CD4-positive, alpha-beta T cell treated with Interleukin-17A for 1 hour (primary cell): ENCODE results near the gene RNASE7.

Source experiments
- DNase-seq: peaks from one replicate; pipeline ENCODE4 v3.0.0-alpha.2; 2020

RNASE7 gene

DNA sequence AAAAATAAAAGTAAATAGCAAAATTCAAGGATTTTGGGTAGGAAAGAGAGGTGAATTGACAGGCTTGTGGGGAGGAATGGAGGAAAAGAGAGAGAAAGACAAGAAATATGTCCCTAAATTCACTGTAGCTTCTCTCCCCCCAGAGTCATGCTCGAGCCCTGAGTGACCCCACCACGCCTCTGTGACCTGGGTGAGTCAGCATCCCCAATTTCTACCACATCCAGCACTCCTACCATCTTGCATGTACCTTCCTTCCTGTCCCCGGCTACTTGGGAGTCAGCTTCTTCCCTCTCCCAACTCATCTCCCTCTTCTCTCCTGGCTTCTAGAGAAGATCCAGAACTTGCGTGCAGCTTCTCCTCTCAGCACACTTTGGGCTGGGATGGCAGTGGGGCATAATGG lies 46.5 kb downstream of the RNASE7 start:
- DNase-seq, result no peak

DNA sequence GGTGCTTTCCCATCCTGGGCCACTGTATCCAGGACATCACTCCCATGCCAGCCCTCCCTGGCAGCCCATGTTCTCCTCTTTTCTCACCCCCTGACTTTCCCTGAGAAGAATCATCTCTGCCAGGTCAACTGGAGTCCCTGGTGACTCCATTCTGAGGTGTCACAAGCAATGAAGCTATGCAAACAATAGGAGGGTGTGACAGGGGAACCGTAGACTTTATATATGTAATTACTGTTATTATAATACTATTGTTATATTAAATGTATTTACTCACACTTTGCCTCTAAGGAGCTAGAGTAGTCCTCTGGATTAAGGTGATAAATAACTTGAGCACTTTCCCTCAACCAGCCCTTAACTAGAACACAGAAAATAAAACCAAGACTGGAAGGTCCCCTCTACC lies 47.1 kb downstream of the RNASE7 start:
- no peak for DNase-seq

DNA sequence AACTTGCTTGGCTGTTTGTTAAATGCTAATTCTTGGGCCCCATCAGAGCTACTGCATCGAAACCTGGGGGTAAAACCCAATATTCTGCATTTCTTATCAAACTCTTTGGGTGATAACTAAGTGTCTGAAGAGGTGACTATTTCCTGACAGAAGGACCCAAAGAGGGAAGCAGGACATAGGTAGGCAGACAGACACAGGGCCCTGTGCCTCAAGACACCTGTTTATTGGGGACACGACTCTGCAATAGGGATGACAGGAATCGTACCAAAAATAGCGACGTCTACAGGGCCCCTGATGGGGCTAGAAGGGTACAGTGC lies 47.7 kb downstream of the RNASE7 start:
- DNase-seq, result no peak

DNA sequence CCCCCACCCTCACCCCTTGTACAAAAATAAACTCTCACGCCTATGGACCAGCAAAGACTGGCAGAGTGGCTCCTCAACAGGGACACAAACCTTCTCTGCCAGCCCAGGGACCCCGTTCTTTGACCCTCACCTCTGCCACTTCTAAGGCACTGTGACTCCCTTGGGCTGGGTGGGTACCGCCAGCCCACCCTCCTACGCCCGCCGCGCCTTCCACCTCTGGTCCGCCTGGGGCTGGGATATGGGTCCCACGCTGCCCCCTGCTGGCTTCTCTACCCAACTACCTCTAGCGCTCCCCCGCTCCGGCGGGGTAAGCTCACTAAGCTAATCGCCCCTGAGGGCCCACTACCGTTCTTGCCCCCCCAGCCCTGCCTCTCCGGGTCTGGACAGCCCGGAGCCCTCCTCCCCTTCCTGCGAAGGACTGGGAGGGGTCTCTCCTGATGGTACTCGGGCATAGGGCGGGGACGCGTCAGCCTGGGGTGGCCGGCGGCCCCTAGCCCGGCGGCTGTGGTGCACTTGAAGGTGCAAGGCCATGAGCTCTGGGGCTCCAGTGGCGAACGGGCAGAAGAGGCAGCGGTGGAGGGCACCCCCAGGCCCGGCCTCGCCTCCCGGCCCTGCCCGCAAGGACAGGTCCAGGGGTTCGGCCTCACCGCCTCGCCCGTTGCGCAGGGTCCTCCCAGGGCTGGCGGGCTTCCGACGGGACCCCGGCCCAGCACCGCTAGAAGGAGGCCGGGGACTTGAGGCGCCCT lies 48.2 kb downstream of the RNASE7 start:
- no peak for DNase-seq

DNA sequence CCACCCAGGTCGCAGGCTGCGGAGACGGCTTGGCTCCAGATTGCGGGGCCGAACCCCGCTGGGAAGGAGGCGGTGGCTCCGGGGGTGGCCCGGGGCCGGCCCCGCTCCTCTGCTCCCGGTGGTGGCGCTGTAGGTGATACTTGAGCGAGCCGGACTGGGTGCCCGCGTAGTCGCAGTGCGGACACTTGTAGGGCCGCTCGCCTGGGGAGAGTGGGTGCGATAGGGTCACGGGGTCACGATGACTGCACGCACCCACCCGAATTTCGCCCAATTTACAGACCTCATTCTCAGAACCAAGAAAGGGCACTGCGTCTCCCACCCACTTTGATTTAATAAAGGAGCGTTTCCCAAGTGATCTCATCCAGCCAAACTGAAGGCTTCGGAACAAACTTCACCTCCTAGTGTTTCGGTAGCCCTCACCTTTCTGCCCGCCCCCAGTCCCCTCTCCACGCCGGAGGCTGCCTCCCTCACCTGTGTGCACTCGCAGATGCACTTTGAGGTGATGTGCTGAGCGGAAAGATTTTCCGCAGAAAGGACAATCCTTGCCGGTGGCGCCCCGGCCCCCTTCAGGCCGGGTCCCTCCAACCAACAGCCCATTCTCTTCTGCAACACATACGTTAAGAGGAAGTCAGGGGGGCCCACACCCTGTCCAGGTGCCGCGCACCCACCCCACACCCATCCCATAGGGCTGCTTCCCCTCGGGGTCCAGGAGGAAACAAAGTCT lies 48.9 kb downstream of the RNASE7 start:
- DNase-seq, result no peak

DNA sequence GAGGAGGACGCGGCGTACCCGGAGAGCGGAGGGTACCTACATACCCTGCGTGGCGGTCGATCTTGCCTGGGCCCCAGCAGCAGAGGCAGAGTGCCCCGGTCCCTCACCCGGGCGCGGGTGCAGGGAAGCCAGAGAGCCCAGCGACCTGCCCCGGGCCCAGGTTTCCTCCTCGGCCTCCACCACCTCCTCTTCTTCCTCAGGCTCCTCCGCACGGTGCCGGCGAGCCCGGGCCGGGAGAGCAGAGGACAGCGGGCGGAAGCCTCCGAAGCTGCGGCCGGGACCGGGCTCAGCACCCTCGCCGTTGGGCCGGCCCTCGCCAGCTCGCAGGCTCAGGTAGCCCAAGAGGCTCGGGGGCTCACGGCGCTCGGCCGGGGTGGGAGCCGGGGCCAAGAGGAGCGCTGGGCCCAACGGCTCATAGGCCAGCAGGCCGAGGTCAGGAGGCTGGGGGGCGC lies 49.7 kb downstream of the RNASE7 start:
- no peak for DNase-seq

DNA sequence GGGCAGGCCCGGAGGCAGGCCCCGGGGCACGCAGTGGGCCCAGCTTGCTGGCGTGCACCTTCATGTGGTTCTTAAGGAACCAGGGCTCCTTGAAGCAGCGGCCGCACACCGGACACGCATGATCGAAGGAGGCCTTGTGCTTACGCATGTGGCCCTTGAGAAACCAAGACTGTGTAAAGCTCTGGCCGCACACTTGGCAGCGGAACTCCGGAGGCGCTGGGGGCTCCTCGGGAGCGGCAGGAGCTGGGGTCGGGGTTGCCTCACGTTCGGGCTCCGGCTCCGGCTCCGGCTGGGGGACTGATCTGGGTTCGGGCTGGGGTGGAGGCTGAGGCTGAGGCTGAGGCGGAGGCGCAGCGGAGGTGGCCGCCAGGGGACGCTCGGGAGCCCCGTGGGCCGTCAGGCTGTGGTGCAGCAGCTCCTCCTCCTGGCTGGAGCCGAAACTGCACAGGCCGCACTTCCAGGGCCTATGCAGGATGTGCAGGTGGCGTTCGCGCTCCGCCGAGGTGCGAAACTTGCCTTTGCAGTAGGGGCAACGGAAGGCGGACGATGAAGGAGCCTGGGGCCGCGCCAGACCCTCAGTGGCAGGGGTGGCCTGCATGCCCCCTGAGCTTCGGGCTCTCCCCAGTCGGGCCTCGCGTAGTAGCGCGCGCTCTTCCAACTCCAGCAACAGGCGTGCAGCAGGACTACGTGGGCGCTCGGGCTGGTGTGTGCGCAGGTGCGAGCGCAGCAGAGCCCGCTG lies 50.3 kb downstream of the RNASE7 start:
- DNase-seq, result peak; percentile 91

DNA sequence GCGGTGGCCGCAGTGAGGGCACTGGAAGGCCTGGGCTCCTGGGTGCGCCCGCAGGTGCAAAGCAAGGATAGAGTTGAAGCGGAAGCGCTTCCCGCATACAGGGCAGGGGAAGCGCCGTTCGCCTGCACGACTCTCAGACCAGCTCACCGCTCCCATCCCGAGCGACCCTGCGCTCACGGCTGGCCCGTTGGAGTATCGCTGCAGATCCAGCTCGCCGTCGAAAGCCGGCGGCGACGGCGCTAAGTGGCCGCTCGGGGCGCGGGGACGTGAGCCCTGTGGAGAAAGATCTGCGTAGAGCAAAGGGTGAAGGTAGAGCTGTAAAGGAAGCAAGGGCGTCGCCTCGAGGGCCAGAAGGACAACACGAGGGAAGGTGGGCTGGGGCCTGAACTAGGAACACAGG lies 50.9 kb downstream of the RNASE7 start:
- DNase-seq, result no peak
